Lung (tissue), 12 donors: Measurements from ENCODE around the gene CRELD2. TPM values are rescaled to one million over a fixed set of nuclear protein-coding genes. Genes with fewer than 3 reads are reported as not detected.

Experiments used
- ATAC-seq: fragments of 200-7000 bp; cut with Tn5 transposase; one replicate; pipeline ENCODE4 v1.9.1; 2020; ENCODE audit warnings: moderate number of reproducible peaks; ENCODE audit not compliant: insufficient read depth, low FRiP score
- DNase-seq, 3 donors: peaks; one replicate each; pipeline ENCODE4 v3.0.0-alpha.2; 2013 to 2017
- H3K27ac ChIP-seq, 2 donors: one replicate each; pipeline ENCODE4 v1.5.1; 2013; ENCODE audit warnings: mild to moderate bottlenecking in 2 of 2, moderate library complexity in 2 of 2, control low read depth in 1 of 2, inconsistent platforms in 1 of 2, low read depth in 1 of 2, low read length in 1 of 2
- H3K27me3 ChIP-seq, 3 donors: one replicate each; pipeline ENCODE4 v1.5.1; 2013; ENCODE audit warnings: low read length in 2 of 3; ENCODE audit not compliant: control insufficient read depth in 3 of 3, insufficient read depth in 3 of 3
- H3K36me3 ChIP-seq, 4 donors: one replicate each; pipeline ENCODE4 v1.5.1; 2013; ENCODE audit warnings: low read length in 4 of 4, mild to moderate bottlenecking in 1 of 4, moderate library complexity in 1 of 4; ENCODE audit not compliant: control insufficient read depth in 4 of 4, insufficient read depth in 4 of 4
- H3K4me1 ChIP-seq, 5 donors: one replicate each; pipeline ENCODE4 v1.5.1; 2013; ENCODE audit warnings: low read length in 5 of 5, mild to moderate bottlenecking in 2 of 5, moderate library complexity in 1 of 5; ENCODE audit not compliant: control insufficient read depth in 5 of 5, insufficient read depth in 5 of 5
- H3K4me3 ChIP-seq: one replicate; pipeline ENCODE4 v1.5.1; 2013; ENCODE audit warnings: mild to moderate bottlenecking, control low read depth, moderate library complexity
- H3K9ac ChIP-seq, 2 donors: one replicate each; pipeline ENCODE4 v1.5.1; 2013; ENCODE audit warnings: low read length in 2 of 2, control low read depth in 1 of 2; ENCODE audit not compliant: insufficient read depth in 1 of 2
- H3K9me3 ChIP-seq, 4 donors: one replicate each; pipeline ENCODE4 v1.5.1; 2013; ENCODE audit warnings: low read length in 3 of 4, mild to moderate bottlenecking in 1 of 4, moderate library complexity in 1 of 4; ENCODE audit not compliant: control insufficient read depth in 4 of 4, insufficient read depth in 3 of 4
- CTCF ChIP-seq: IDR thresholded peaks from 2 replicates; pipeline ENCODE4 v1.5.1; 2012; ENCODE audit warnings: mild to moderate bottlenecking; ENCODE audit errors: control extremely low read depth, extremely low read depth
- WGBS, 2 donors: extraction: QIAGEN DNeasy Blood & Tissue Kit; methylation state at CpG; one replicate each; pipeline ENCODE4 v1.1.7; 2013; 5-methylcytosine and 5-hydroxymethylcytosine counted together
- polyA plus RNA-seq, 2 donors: library from polyadenylated mRNA; stranded (reverse); fragments of 200-250 nt; gene quantifications; one replicate each; pipeline ENCODE4 v1.2.1, GENCODE V29; 2013
- total RNA-seq, 2 donors: library from RNA; depleted of rRNA in 1 of 2; stranded (reverse); fragments of >200 nt in 1 of 2; gene quantifications; one replicate each; pipeline ENCODE4 v1.2.1, GENCODE V29; 2014 to 2021
- donor health status: control.
- donor health status: control.
- donor health status: Bipolar disorder and iron deficiency.
- donor health status: healthy.
- donor health status: DM: yes; HTN: yes; CAD: no.

The CRELD2 gene
- total and polyA plus RNA-seq, 4 donors = 18.7 to 110 (median 71.9) TPM

- peaks cover 3 to 51% (median 20%) of the 10 kb centered on the region in 5 donors for H3K4me1 ChIP-seq
- H3K36me3 ChIP-seq = peaks cover 0 to 36% (median 8%) of the 10 kb centered on the region in 4 donors
- no peak overlapping the region for H3K9ac ChIP-seq
- H3K27ac ChIP-seq = peak overlapping the region; percentile 14 to 89
- H3K27me3 ChIP-seq = peaks cover 0 to 9% (median 4%) of the 10 kb centered on the region in 3 donors
- H3K9me3 ChIP-seq = peaks cover 0 to 3% (median 0%) of the 10 kb centered on the region in 4 donors
- 66 to 67% methylated on average over 11 of the region's 11 CpGs for WGBS, 2 donors
- ATAC-seq (no peak), DNase-seq (peak in 1 of 3 donors; percentile 11)
- H3K4me3 ChIP-seq = no peak overlapping the region
- TF ChIP-seq CTCF = no peak
Observed at GRCh38 chr22:49966041-49966773, 47.8 kb downstream of the CRELD2 start.

- no peak overlapping the region for H3K4me3 ChIP-seq
- H3K4me1 ChIP-seq = peaks cover 3 to 56% (median 20%) of the 10 kb centered on the region in 5 donors
- TF ChIP-seq CTCF = no peak
- peak overlapping the region; percentile 14 to 89 for H3K27ac ChIP-seq
- WGBS, 2 donors = 18 to 33% methylated on average over 35 to 36 of the region's 36 CpGs
- no peaks in the 10 kb centered on the region for H3K9me3 ChIP-seq
- H3K9ac ChIP-seq = no peak overlapping the region
- ATAC-seq (no peak), DNase-seq (peak in 2 of 3 donors; percentile 50 to 52)
- peaks cover 0 to 12% (median 4%) of the 10 kb centered on the region in 3 donors for H3K27me3 ChIP-seq
- H3K36me3 ChIP-seq = peaks cover 0 to 28% (median 8%) of the 10 kb centered on the region in 4 donors
Observed at GRCh38 chr22:49966774-49967705, 48.6 kb downstream of the CRELD2 start.

DNA sequence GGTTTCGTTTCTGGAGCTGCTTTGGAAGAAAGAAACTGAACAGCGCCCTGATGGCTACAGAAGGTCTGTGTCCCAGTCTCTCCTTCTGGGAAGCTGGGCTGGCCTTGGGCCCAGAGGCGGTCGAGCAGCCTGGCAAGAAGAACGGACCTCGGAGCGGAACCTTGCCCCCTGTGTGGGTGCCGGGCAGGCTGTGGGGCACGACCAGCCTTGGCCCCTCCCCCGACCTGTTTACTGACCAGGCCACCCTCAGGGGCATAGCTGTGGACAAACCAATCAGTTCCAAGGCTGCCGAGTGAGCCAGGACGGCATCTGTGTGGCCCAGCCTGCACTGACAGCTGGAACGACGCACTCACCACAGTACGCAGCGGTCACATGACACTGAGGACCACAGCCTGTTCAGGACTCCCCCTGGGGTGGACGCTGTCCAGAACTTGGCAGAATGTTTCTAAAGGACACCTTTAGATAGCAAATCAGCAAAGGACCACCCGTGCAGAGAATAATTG, 49.3 kb downstream of the CRELD2 start:
- peaks cover 3 to 61% (median 20%) of the 10 kb centered on the region in 5 donors for H3K4me1 ChIP-seq
- H3K36me3 ChIP-seq = peaks cover 0 to 24% (median 7%) of the 10 kb centered on the region in 4 donors
- H3K9ac ChIP-seq = no peak overlapping the region
- no peak overlapping the region for H3K4me3 ChIP-seq
- no peaks in the 10 kb centered on the region for H3K9me3 ChIP-seq
- peak overlapping the region; percentile 14 to 89 for H3K27ac ChIP-seq
- TF ChIP-seq CTCF = no peak
- 48 to 60% methylated on average over 18 of the region's 18 CpGs for WGBS, 2 donors
- DNase-seq = peak; percentile 79 to 82 (median 82)
- no peak for ATAC-seq
- peaks cover 0 to 14% (median 6%) of the 10 kb centered on the region in 3 donors for H3K27me3 ChIP-seq
